Common myeloid progenitor, CD34-positive (primary cell): ENCODE data around the gene USP30. TPM values are rescaled to one million over a fixed set of nuclear protein-coding genes. Genes with fewer than 3 reads are reported as not detected.

Experiments
- CTCF ChIA-PET: fragments of 350-600 bp; sonication (Branson Sonifier 250); formaldehyde crosslinking; loops from one replicate; lab custom pipeline; 2021; ENCODE audit warnings: antibody characterized with exemption; lab: Charles Lee
- POLR2A ChIA-PET: fragments of 350-600 bp; sonication (Branson Sonifier 250); formaldehyde crosslinking; loops from one replicate; lab custom pipeline; 2021; ENCODE audit warnings: antibody characterized with exemption; lab: Charles Lee
- DNase-seq, 3 donors: peaks; one replicate each; pipeline versions ENCODE4 v3.0.0 to v3.0.0-alpha.2; 2013
- H3K27ac ChIP-seq, 2 experiments: 1 replicate in 1 of 2; 2 replicates in 1 of 2; pipeline ENCODE4 v1.7.0; 2013; ENCODE audit warnings: inconsistent platforms in 2 of 2, low read length in 2 of 2, mild to moderate bottlenecking in 2 of 2, low read depth in 1 of 2, moderate library complexity in 1 of 2; ENCODE audit not compliant: severe bottlenecking in 2 of 2, insufficient read depth in 1 of 2, poor library complexity in 1 of 2
- H3K27me3 ChIP-seq, 5 experiments: replicated peaks in 2 of 5; 1 replicate in 3 of 5; 2 replicates in 2 of 5; pipeline versions ENCODE4 v1.6.1 to v1.7.0; 2013; ENCODE audit warnings: low read length in 4 of 5, mild to moderate bottlenecking in 2 of 5, moderate library complexity in 2 of 5, inconsistent platforms in 1 of 5; ENCODE audit not compliant: insufficient read depth in 5 of 5, control insufficient read depth in 4 of 5
- H3K36me3 ChIP-seq, 4 experiments: 1 replicate in 2 of 4; 2 replicates in 2 of 4; pipeline versions ENCODE4 v1.6.1 to v1.7.0; 2013; ENCODE audit warnings: low read length in 3 of 4, control low read depth in 1 of 4, mild to moderate bottlenecking in 1 of 4; ENCODE audit not compliant: control insufficient read depth in 4 of 4, insufficient read depth in 4 of 4
- H3K4me1 ChIP-seq, 4 experiments: 1 replicate in 3 of 4; 2 replicates in 1 of 4; pipeline versions ENCODE4 v1.6.1 to v1.7.1; 2013; ENCODE audit warnings: low read length in 3 of 4, mild to moderate bottlenecking in 3 of 4, control low read depth in 1 of 4, inconsistent platforms in 1 of 4, moderate library complexity in 1 of 4; ENCODE audit not compliant: control insufficient read depth in 4 of 4, insufficient read depth in 4 of 4; ENCODE audit errors: control extremely low read depth in 1 of 4
- H3K4me3 ChIP-seq, 7 experiments: 1 replicate in 4 of 7; 2 replicates in 3 of 7; pipeline versions ENCODE4 v1.5.1 to v1.7.0; 2013; ENCODE audit warnings: mild to moderate bottlenecking in 7 of 7, low read length in 6 of 7, moderate library complexity in 6 of 7, inconsistent platforms in 2 of 7, low read depth in 2 of 7, control low read depth in 1 of 7; ENCODE audit not compliant: insufficient read depth in 4 of 7, control insufficient read depth in 1 of 7; ENCODE audit errors: extremely low read depth in 1 of 7
- H3K9me3 ChIP-seq, 5 experiments: 1 replicate in 4 of 5; 2 replicates in 1 of 5; pipeline versions ENCODE4 v1.6.1 to v1.7.1; 2013; ENCODE audit warnings: low read length in 4 of 5, mild to moderate bottlenecking in 2 of 5, inconsistent platforms in 1 of 5, low read depth in 1 of 5, moderate library complexity in 1 of 5; ENCODE audit not compliant: control insufficient read depth in 4 of 5, insufficient read depth in 2 of 5; ENCODE audit errors: control extremely low read depth in 1 of 5
- WGBS: methylation state at CpG from one replicate; pipeline ENCODE4 v1.1.5; 2013; ENCODE audit not compliant: insufficient coverage; 5-methylcytosine and 5-hydroxymethylcytosine counted together
- polyA plus RNA-seq: library from polyadenylated mRNA; unstranded; fragments of 120-200 nt; gene quantifications from one replicate; pipeline ENCODE4 v1.2.1, GENCODE V29; 2013

The USP30 gene, protein sequence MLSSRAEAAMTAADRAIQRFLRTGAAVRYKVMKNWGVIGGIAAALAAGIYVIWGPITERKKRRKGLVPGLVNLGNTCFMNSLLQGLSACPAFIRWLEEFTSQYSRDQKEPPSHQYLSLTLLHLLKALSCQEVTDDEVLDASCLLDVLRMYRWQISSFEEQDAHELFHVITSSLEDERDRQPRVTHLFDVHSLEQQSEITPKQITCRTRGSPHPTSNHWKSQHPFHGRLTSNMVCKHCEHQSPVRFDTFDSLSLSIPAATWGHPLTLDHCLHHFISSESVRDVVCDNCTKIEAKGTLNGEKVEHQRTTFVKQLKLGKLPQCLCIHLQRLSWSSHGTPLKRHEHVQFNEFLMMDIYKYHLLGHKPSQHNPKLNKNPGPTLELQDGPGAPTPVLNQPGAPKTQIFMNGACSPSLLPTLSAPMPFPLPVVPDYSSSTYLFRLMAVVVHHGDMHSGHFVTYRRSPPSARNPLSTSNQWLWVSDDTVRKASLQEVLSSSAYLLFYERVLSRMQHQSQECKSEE
- polyA plus RNA-seq, result 12.0 TPM

- peaks cover 4 to 24% (median 14%) of the 10 kb centered on the region in 4 experiments for H3K4me1 ChIP-seq
- 0% methylated on average over 40 of the region's 61 CpGs for WGBS
- H3K27me3 ChIP-seq, result no peaks in the 10 kb centered on the region
- CTCF ChIA-PET, result interaction anchor here (0.8 to 2.6 kb wide), 2 partner anchors 41 to 102 kb away, joined by 3 to 9 read pairs; partner anchors contain the start of gene ALKBH2
- peak; percentile 92 to 94 (median 93) for DNase-seq
- no peaks in the 10 kb centered on the region for H3K9me3 ChIP-seq
- H3K27ac ChIP-seq, result peak within 1 kb of the TSS; percentile 69 to 88
- peak within 1 kb of the TSS; percentile 85 to 98 (median 96) for H3K4me3 ChIP-seq
- H3K36me3 ChIP-seq, result peaks cover 0 to 3% (median 2%) of the 10 kb centered on the region in 4 experiments
- POLR2A ChIA-PET, result no interaction called here
Measured at GRCh38 chr12:109052414-109053323, at the start of gene USP30. Gene USP30 (plus strand): TSS chr12:109052576. CDS start chr12:109052679, 103 bp downstream.

GRCh38 chr12:109004017-109004416 lies 48.4 kb upstream of the USP30 start:
- WGBS, result no CpG with 5 or more reads among the region's 3 CpGs
- Histone ChIP-seq H3K9me3 (no peaks in the 10 kb centered on the region), H3K27ac (no peak overlapping the region), H3K4me3 (no peak overlapping the region), H3K27me3 (peaks cover 0 to 12% (median 3%) of the 10 kb centered on the region in 5 experiments), H3K36me3 (no peaks in the 10 kb centered on the region), H3K4me1 (no peaks in the 10 kb centered on the region)
- DNase-seq, result no peak
- POLR2A ChIA-PET, result no interaction called here
- CTCF ChIA-PET, result interaction anchor here (1.4 kb wide), 1 partner anchor 21 kb away, joined by 3 read pairs; no protein-coding TSS in a partner anchor

DNA sequence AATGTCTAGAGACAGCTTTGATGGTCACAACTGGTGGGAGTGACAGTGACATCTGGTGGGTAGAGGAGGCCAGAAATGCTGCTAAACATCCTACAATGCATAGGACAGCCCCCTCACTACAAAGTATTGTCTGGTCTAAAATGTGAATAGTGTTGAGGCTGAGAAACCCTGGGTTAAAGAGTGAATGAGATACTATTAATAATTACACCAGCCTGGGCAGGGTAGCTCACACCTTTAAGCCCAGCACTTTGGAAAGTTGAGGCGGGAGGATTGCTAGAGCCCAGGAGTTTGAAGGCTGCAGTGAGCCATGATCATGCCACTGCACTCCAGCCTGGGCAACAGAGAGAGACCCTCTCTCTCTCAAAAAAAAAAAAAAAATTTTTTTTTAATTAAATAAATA lies 42.6 kb upstream of the USP30 start:
- WGBS, result no CpG with 5 or more reads among the region's 1 CpG
- Histone ChIP-seq H3K4me1 (no peaks in the 10 kb centered on the region), H3K9me3 (no peaks in the 10 kb centered on the region), H3K27me3 (peaks cover 0 to 16% (median 11%) of the 10 kb centered on the region in 5 experiments), H3K4me3 (no peak overlapping the region), H3K27ac (no peak overlapping the region), H3K36me3 (no peaks in the 10 kb centered on the region)
- ChIA-PET CTCF (interaction anchor here (0.6 kb wide), 1 partner anchor 132 kb away, joined by 3 read pairs; no protein-coding TSS in a partner anchor), POLR2A (no interaction called here)
- no peak for DNase-seq

DNA sequence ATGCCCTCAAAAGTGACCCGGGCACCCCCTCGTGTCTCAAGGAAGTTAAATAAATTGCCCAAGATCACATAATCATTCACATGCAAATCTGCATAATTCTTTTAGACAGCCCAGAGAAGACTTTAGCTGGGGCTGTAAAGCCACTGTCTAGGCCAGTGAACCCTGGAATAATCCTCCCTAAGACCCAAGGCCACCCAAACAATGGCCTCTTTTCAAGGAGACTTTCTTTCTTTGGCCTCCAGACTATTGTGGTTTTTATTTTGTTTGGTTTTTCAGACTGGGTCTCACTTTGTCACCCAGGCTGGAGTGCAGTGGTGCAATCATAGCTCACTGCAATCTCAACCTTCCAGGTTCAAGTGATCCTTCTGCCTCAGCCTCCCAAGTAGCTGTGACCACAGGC lies 42.1 kb upstream of the USP30 start:
- no peaks in the 10 kb centered on the region for H3K9me3 ChIP-seq
- no peaks in the 10 kb centered on the region for H3K4me1 ChIP-seq
- no peaks in the 10 kb centered on the region for H3K36me3 ChIP-seq
- no peak overlapping the region for H3K4me3 ChIP-seq
- DNase-seq, result no peak
- WGBS, result 100% methylated on average over 1 of the region's 2 CpGs
- ChIA-PET CTCF (interaction anchor here (0.6 to 0.9 kb wide), 2 partner anchors 52 to 132 kb away, joined by 3 read pairs; no protein-coding TSS in a partner anchor), POLR2A (no interaction called here)
- peaks cover 0 to 16% (median 12%) of the 10 kb centered on the region in 5 experiments for H3K27me3 ChIP-seq
- H3K27ac ChIP-seq, result no peak overlapping the region

GRCh38 chr12:109014984-109015765 lies 37.2 kb upstream of the USP30 start:
- ChIA-PET CTCF (no interaction called here), POLR2A (no interaction called here)
- Histone ChIP-seq H3K27ac (no peak overlapping the region), H3K4me3 (no peak overlapping the region), H3K9me3 (no peaks in the 10 kb centered on the region), H3K4me1 (no peaks in the 10 kb centered on the region), H3K36me3 (no peaks in the 10 kb centered on the region), H3K27me3 (peaks cover 0 to 13% (median 4%) of the 10 kb centered on the region in 5 experiments)
- no peak for DNase-seq
- WGBS, result 96% methylated on average over 2 of the region's 6 CpGs

- 97% methylated on average over 8 of the region's 8 CpGs for WGBS
Measured at GRCh38 chr12:109016016-109016415, 36.4 kb upstream of the USP30 start.

More at GRCh38 chr12:109016016-109016415, 36.4 kb upstream of the USP30 start:
- Histone ChIP-seq H3K27me3 (peaks cover 0 to 13% (median 2%) of the 10 kb centered on the region in 5 experiments), H3K4me1 (peaks cover 0 to 5% (median 3%) of the 10 kb centered on the region in 4 experiments), H3K9me3 (no peaks in the 10 kb centered on the region), H3K36me3 (no peaks in the 10 kb centered on the region), H3K4me3 (no peak overlapping the region), H3K27ac (no peak overlapping the region)
- DNase-seq, result no peak
- ChIA-PET POLR2A (no interaction called here), CTCF (interaction anchor here (0.6 kb wide), 1 partner anchor 94 kb away, joined by 3 read pairs; no protein-coding TSS in a partner anchor)
